Smooth muscle cell (in vitro differentiated cells): ENCODE measurements around the gene TNFRSF8. TPM values are rescaled to one million over a fixed set of nuclear protein-coding genes. Genes with fewer than 3 reads are reported as not detected.

Experiments used
- DNase-seq: peaks from one replicate; lab custom pipeline; 2025; ENCODE audit not compliant: unreplicated experiment; lab: John Stamatoyannopoulos, UW
- H2AFZ ChIP-seq: fragments of 200-600 bp; sonication (generic); 2 replicates; pipeline ENCODE4 v1.6.0; 2016; ENCODE audit warnings: antibody characterized with exemption, low read depth, mild to moderate bottlenecking
- H3F3A ChIP-seq: fragments of 200-600 bp; sonication (generic); 2 replicates; pipeline ENCODE4 v1.6.0; 2017; ENCODE audit warnings: antibody characterized with exemption, low read depth
- H3K27ac ChIP-seq: fragments of 200-600 bp; sonication (generic); 2 replicates; pipeline ENCODE4 v1.5.1; 2016; ENCODE audit warnings: low read depth, mild to moderate bottlenecking
- H3K27me3 ChIP-seq: fragments of 200-600 bp; sonication (generic); 2 replicates; pipeline ENCODE4 v1.6.1; 2016; ENCODE audit warnings: low read depth, mild to moderate bottlenecking
- H3K36me3 ChIP-seq: fragments of 200-600 bp; sonication (generic); 2 replicates; pipeline ENCODE4 v1.5.1; 2016; ENCODE audit warnings: low read depth
- H3K4me1 ChIP-seq: fragments of 200-600 bp; sonication (generic); 2 replicates; pipeline ENCODE4 v1.5.1; 2016; ENCODE audit warnings: low read depth
- H3K4me2 ChIP-seq: fragments of 200-600 bp; sonication (generic); 2 replicates; pipeline ENCODE4 v1.6.0; 2016; ENCODE audit warnings: mild to moderate bottlenecking
- H3K4me3 ChIP-seq: fragments of 200-600 bp; sonication (generic); 2 replicates; pipeline ENCODE4 v1.5.1; 2016; ENCODE audit warnings: mild to moderate bottlenecking
- H3K79me2 ChIP-seq: fragments of 200-600 bp; sonication (generic); 2 replicates; pipeline ENCODE4 v1.6.0; 2016; ENCODE audit warnings: low read depth, mild to moderate bottlenecking
- H3K9ac ChIP-seq: fragments of 200-600 bp; sonication (generic); 2 replicates; pipeline ENCODE4 v1.6.0; 2016; ENCODE audit warnings: low read depth
- H3K9me3 ChIP-seq: fragments of 200-600 bp; sonication (generic); replicated peaks from 2 replicates; pipeline ENCODE4 v1.5.1; 2016; ENCODE audit warnings: low read depth
- H4K20me1 ChIP-seq: fragments of 200-600 bp; sonication (generic); 2 replicates; pipeline ENCODE4 v1.6.0; 2016; ENCODE audit warnings: low read depth
- WGBS: methylation state at CpG from one replicate; pipeline ENCODE4 v1.1.7; 2016; ENCODE audit warnings: low lambda C conversion rate; 5-methylcytosine and 5-hydroxymethylcytosine counted together
- polyA plus RNA-seq: library from polyadenylated mRNA; unstranded; fragments of >200 nt; fragmentation: Nextera tagmentation; extraction: Ambion mirVana; gene quantifications from 2 replicates; pipeline ENCODE4 v1.2.1, GENCODE V29; 2016
- total RNA-seq: library from RNA; depleted of rRNA; stranded (reverse); fragments of >200 nt; gene quantifications from 2 replicates; pipeline ENCODE4 v1.2.3, GENCODE V29; 2014
- TF ChIP-seq, protein P1 (sequence below): fragments of 200-600 bp; sonication (generic); IDR thresholded peaks from 2 replicates; pipeline ENCODE4 v1.5.1; 2017; ENCODE audit warnings: borderline replicate concordance, mild to moderate bottlenecking, antibody characterized with exemption; ENCODE audit not compliant: insufficient read depth, poor library complexity, severe bottlenecking

TNFRSF8 gene
- total and polyA plus RNA-seq, 2 experiments from 2014 or later, result 0.54 to 1.3 TPM

DNA sequence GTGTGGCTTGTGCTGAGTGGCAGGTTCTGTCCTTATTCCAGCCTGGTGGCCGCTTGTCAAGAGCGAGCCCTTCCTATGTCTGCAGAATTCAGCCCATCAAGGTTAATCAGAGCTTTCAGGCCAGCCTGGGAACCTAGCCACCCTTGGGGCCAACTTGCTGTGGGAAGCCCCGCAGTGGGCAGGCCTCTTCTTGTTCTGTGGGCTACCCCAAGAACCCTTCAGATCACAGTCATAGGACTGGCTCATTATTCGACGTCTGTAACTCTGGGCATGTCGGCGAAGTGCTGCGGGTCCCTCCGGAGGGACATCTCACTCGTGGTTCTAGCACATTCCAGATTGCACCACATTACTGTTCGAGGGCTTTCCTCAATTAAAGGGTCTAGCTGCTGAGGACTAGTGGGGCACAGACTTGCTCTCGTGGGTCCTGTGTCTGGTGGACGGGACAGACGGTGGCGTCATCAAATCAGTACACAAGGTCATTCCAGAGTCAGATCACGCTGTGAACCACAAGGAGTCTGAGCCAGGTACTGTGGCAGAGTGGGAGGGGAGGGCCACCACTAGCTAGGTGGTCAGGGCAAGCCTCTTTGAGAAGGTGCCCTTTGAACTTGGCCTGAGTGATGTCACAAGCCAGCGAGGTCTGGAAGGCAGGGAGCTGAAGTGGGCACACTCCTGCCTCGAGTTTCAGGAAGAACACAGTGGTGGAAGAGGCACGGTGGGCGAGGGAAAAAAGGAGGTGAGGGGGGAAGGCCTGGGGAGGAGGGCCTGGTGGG, 83.4 kb downstream of the TNFRSF8 start:
- Histone ChIP-seq H3K79me2 (no peaks in the 10 kb centered on the region), H3K4me2 (no peak overlapping the region), H3K36me3 (no peaks in the 10 kb centered on the region), H3K27me3 (no peaks in the 10 kb centered on the region), H2AFZ (no peak overlapping the region), H4K20me1 (no peaks in the 10 kb centered on the region), H3K4me3 (no peak overlapping the region), H3K9me3 (no peaks in the 10 kb centered on the region), H3K9ac (no peak overlapping the region), H3K27ac (no peak overlapping the region), H3F3A (peaks cover 4% of the 10 kb centered on the region), H3K4me1 (peaks cover 3% of the 10 kb centered on the region)
- WGBS, result 75% methylated on average over 20 of the region's 20 CpGs
- TF ChIP-seq, protein P1, sequence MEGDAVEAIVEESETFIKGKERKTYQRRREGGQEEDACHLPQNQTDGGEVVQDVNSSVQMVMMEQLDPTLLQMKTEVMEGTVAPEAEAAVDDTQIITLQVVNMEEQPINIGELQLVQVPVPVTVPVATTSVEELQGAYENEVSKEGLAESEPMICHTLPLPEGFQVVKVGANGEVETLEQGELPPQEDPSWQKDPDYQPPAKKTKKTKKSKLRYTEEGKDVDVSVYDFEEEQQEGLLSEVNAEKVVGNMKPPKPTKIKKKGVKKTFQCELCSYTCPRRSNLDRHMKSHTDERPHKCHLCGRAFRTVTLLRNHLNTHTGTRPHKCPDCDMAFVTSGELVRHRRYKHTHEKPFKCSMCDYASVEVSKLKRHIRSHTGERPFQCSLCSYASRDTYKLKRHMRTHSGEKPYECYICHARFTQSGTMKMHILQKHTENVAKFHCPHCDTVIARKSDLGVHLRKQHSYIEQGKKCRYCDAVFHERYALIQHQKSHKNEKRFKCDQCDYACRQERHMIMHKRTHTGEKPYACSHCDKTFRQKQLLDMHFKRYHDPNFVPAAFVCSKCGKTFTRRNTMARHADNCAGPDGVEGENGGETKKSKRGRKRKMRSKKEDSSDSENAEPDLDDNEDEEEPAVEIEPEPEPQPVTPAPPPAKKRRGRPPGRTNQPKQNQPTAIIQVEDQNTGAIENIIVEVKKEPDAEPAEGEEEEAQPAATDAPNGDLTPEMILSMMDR, result no peak
- DNase-seq, result no peak

DNA sequence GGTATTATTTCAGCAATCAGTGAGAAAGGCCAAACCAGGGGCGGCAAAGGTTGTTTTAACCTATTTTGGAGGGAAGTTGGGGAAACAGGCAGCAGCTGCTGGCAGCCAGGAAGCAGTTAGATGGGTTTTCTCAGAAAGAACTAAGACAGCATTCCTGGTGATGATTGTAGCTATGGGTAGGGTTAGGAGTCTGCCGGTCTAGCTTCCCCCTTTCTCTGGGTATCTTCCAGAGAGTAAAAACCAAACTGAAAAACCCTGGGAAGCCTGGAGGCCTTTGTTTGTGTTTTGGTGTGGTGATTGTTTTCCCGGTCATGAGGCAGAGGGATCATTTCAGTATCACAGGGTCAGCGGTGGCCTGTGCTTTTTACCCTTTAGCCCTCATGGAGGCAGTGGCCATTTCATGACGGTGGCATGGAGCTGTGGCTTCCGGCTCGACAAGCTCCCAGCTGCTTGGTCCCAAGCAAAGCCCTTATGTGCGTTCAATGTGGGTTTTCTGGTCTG, 84.1 kb downstream of the TNFRSF8 start:
- H3K4me2 ChIP-seq, result no peak overlapping the region
- 79% methylated on average over 8 of the region's 8 CpGs for WGBS
- H2AFZ ChIP-seq, result peak overlapping the region; percentile 75
- no peaks in the 10 kb centered on the region for H3K9me3 ChIP-seq
- DNase-seq, result no peak
- H3K27ac ChIP-seq, result no peak overlapping the region
- H3K36me3 ChIP-seq, result no peaks in the 10 kb centered on the region
- H3K4me3 ChIP-seq, result no peak overlapping the region
- TF ChIP-seq, protein P1, result no peak
- H4K20me1 ChIP-seq, result no peaks in the 10 kb centered on the region
- H3K4me1 ChIP-seq, result peaks cover 3% of the 10 kb centered on the region
- H3K27me3 ChIP-seq, result no peaks in the 10 kb centered on the region
- H3K79me2 ChIP-seq, result no peaks in the 10 kb centered on the region
- no peak overlapping the region for H3K9ac ChIP-seq
- H3F3A ChIP-seq, result peaks cover 4% of the 10 kb centered on the region

DNA sequence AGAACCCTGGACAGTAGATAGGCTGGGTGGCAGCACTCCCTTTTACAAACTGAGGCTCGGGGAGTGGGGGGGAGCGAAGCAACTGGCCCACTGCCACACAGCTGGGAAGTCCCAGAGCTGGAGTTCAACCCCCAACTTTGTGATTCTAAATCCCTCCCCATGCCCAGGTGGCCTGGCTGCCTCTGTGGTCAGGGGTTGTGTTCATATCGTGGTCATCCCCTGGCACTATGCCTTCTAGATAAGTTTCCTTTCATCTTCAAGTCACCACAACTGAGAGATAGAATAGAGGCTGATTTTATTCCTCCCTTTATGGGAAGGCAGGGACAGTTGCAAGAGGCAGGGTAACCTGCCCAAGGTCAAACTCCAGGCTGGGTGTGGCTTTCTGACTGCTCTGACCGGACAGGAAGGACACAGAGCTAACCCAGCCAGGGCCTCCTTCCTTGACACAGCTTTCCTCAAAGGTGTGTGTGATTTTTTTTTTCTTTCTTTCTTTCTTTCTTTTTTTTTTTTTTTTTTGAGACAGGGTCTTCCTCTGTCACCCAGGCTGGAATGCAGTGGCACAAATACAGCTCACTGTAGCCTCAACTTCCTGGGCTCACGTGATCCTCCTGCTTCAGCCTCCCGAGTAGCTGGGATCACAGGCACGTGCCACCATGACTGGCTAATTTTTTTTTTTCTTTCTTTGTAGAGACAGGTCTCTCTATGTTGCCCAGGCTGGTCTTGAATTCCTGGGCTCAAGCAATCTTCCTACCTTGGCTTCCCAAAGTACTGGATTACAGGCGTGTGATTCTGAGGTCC, 85.3 kb downstream of the TNFRSF8 start:
- no peak overlapping the region for H2AFZ ChIP-seq
- no peaks in the 10 kb centered on the region for H3K27me3 ChIP-seq
- H3F3A ChIP-seq, result peaks cover under 1% of the 10 kb centered on the region
- WGBS, result 84% methylated on average over 8 of the region's 8 CpGs
- no peak overlapping the region for H3K9ac ChIP-seq
- no peaks in the 10 kb centered on the region for H3K36me3 ChIP-seq
- H4K20me1 ChIP-seq, result no peaks in the 10 kb centered on the region
- no peak overlapping the region for H3K27ac ChIP-seq
- H3K4me3 ChIP-seq, result no peak overlapping the region
- TF ChIP-seq, protein P1, result no peak
- H3K79me2 ChIP-seq, result no peaks in the 10 kb centered on the region
- no peak overlapping the region for H3K4me2 ChIP-seq
- peaks cover 3% of the 10 kb centered on the region for H3K4me1 ChIP-seq
- no peak for DNase-seq
- H3K9me3 ChIP-seq, result no peaks in the 10 kb centered on the region
